ENCODE data around the gene FRMD5.

Gene FRMD5

GRCh38 chr15:44159492-44159891, 35.6 kb downstream of the FRMD5 start:
- no peak for DNase-seq

- DNase-seq, result no peak
Observed at GRCh38 chr15:44158111-44158510, 37.0 kb downstream of the FRMD5 start.

GRCh38 chr15:44157679-44158078, 37.4 kb downstream of the FRMD5 start:
- DNase-seq, result no peak

GRCh38 chr15:44153352-44153751, 41.7 kb downstream of the FRMD5 start:
- DNase-seq, result no peak

GRCh38 chr15:44149224-44149623, 45.8 kb downstream of the FRMD5 start:
- no peak for DNase-seq

- DNase-seq, result no peak
Observed at GRCh38 chr15:44148580-44148979, 46.5 kb downstream of the FRMD5 start.

- DNase-seq, result no peak
Observed at GRCh38 chr15:44147636-44148035, 47.4 kb downstream of the FRMD5 start.

- no peak for DNase-seq
Observed at GRCh38 chr15:44145495-44145894, 49.6 kb downstream of the FRMD5 start.

- DNase-seq, result no peak
Observed at GRCh38 chr15:44144992-44145391, 50.1 kb downstream of the FRMD5 start.

GRCh38 chr15:44144184-44144583, 50.9 kb downstream of the FRMD5 start:
- no peak for DNase-seq

- DNase-seq, result no peak
Observed at GRCh38 chr15:44137750-44138149, 57.3 kb downstream of the FRMD5 start.

- DNase-seq, result no peak
Observed at GRCh38 chr15:44136991-44137477, 58.0 kb downstream of the FRMD5 start.

GRCh38 chr15:44132057-44132456, 63.0 kb downstream of the FRMD5 start:
- no peak for DNase-seq

- DNase-seq, result no peak
Observed at GRCh38 chr15:44130778-44131177, 64.3 kb downstream of the FRMD5 start.

- DNase-seq, result no peak
Observed at GRCh38 chr15:44129911-44130310, 65.2 kb downstream of the FRMD5 start.

- no peak for DNase-seq
Observed at GRCh38 chr15:44128443-44128842, 66.6 kb downstream of the FRMD5 start.

- DNase-seq, result no peak
Observed at GRCh38 chr15:44125879-44126278, 69.2 kb downstream of the FRMD5 start.

GRCh38 chr15:44102675-44103254, 92.3 kb downstream of the FRMD5 start:
- DNase-seq, result no peak

GRCh38 chr15:44101944-44102343, 93.1 kb downstream of the FRMD5 start:
- DNase-seq, result no peak

- DNase-seq, result no peak
Observed at GRCh38 chr15:44101286-44101685, 93.8 kb downstream of the FRMD5 start.

GRCh38 chr15:44099671-44100070, 95.4 kb downstream of the FRMD5 start:
- DNase-seq, result no peak

- no peak for DNase-seq
Observed at GRCh38 chr15:44097552-44097951, 97.5 kb downstream of the FRMD5 start.

- DNase-seq, result no peak
Observed at GRCh38 chr15:44096596-44096995, 98.5 kb downstream of the FRMD5 start.

- no peak for DNase-seq
Observed at GRCh38 chr15:44094781-44095180, 100.3 kb downstream of the FRMD5 start.

- DNase-seq, result no peak
Observed at GRCh38 chr15:44093836-44094235, 101.2 kb downstream of the FRMD5 start.

- no peak for DNase-seq
Observed at GRCh38 chr15:44092221-44092620, 102.8 kb downstream of the FRMD5 start.

All from NK-92 treated with Interleukin-12 subunit alpha and Interleukin-12 subunit beta, amount 100 ng/mL, for 24 hours (cell line).